HAP-1 (cell line): Measurements from ENCODE around the gene HS3ST1.

Source experiments
- DNase-seq, 2 experiments: peaks; one replicate each; pipeline ENCODE4 v3.0.0-alpha.2; 2016 to 2020; ENCODE audit warnings: low spot score in 2 of 2
- H3K27me3 ChIP-seq: fragments of 250-450 bp; sonication (Bioruptor Pico); 2 replicates; pipeline ENCODE4 v1.5.1; 2020; ENCODE audit warnings: low read depth, mild to moderate bottlenecking, moderate library complexity
- H3K36me3 ChIP-seq: fragments of 250-450 bp; sonication (Bioruptor Pico); replicated peaks from 2 replicates; pipeline ENCODE4 v1.5.1; 2020; ENCODE audit warnings: mild to moderate bottlenecking
- H3K4me1 ChIP-seq: fragments of 250-450 bp; sonication (Bioruptor Pico); 2 replicates; pipeline ENCODE4 v1.5.1; 2020; ENCODE audit warnings: mild to moderate bottlenecking
- H3K4me3 ChIP-seq: fragments of 250-450 bp; sonication (Bioruptor Pico); 2 replicates; pipeline ENCODE4 v1.5.1; 2020; ENCODE audit warnings: mild to moderate bottlenecking, moderate library complexity
- H3K9me3 ChIP-seq: fragments of 250-450 bp; sonication (Bioruptor Pico); 2 replicates; pipeline ENCODE4 v1.5.1; 2020; ENCODE audit warnings: mild to moderate bottlenecking, moderate library complexity
- in situ Hi-C: fragments of 300-500 bp; cut with MboI; formaldehyde crosslinking; loops from 3 replicates; pipeline ENCODE4 v1.14.3; 2020; ENCODE audit warnings: low sequenced_read_pairs, inconsistent platforms, mixed read lengths

HS3ST1 gene

DNA sequence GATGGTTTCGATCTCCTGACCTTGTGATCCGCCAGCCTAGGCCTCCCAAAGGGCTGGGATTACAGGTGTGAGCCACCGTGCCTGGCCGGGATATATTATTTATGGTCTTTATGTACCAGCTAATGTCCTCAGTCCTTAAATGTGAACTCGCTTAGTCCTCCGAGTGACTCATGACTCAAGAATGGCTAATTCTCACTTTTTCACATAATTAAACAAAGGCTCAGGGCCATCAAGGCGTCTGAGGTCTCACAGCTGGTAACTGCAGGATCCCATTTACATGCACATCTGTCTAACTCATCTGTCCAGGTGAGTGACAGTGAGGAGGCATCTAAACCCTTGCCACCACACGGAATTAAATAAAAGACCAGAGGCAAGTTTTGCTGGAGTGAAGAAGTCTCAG, 73.5 kb downstream of the HS3ST1 start:
- H3K27me3 ChIP-seq, result no peaks in the 10 kb centered on the region
- H3K4me3 ChIP-seq, result no peak overlapping the region
- no peaks in the 10 kb centered on the region for H3K9me3 ChIP-seq
- no peaks in the 10 kb centered on the region for H3K4me1 ChIP-seq
- no peak for DNase-seq
- in situ Hi-C loops, result no loop called here
- H3K36me3 ChIP-seq, result no peaks in the 10 kb centered on the region

DNA sequence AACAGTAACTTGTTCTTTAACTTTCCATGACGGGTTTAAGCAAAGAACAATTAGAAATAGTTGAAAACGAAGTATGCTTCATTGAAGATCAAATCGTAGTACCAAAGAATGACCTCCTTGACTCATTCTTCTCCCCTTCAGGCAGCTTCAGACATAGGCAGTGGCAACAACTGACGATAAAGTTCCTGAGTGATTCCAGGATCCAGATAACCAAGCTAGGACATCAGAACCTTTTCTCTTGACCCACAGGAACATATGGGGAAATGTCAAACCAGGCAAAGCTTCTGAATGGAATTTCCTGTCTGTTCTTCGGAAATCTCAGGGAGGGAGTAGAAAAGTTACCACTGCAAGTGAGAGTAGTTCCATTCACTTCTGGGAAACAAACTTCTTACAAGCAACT, 74.2 kb downstream of the HS3ST1 start:
- no peak overlapping the region for H3K4me3 ChIP-seq
- H3K9me3 ChIP-seq, result no peaks in the 10 kb centered on the region
- DNase-seq, result no peak
- in situ Hi-C loops, result no loop called here
- no peaks in the 10 kb centered on the region for H3K27me3 ChIP-seq
- no peaks in the 10 kb centered on the region for H3K4me1 ChIP-seq
- H3K36me3 ChIP-seq, result no peaks in the 10 kb centered on the region

DNA sequence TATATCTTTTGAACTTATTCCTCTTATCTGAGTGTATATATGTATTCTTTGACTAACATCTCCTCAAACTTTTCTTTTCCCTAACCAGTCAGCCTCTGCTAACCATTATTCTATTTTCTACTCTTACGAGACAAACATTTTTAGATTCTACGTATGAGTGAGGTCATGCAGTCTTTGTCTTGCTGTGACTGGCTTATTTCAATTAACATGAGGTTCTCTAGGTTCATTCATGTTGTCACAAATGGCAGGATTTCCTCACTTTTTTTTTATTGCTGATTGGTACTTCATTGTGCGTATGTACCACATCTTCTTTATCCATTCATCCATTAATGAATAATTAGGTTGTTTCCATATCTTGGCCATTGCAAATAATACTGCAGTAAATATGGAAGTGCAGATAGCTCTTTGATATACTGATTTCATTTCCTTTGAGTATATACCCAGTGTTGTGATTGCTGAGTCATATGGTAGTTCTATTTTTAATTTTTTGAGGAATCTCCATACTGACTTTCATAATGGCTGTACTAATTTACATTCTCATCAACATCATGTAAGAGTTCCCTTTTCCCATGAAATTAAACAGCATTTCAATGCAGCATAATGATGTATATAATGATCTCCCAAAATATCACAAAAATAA, 80.1 kb downstream of the HS3ST1 start:
- Histone ChIP-seq H3K9me3 (no peaks in the 10 kb centered on the region), H3K36me3 (no peaks in the 10 kb centered on the region), H3K4me1 (no peaks in the 10 kb centered on the region), H3K4me3 (no peak overlapping the region), H3K27me3 (no peaks in the 10 kb centered on the region)
- in situ Hi-C loops, result no loop called here
- DNase-seq, result no peak

DNA sequence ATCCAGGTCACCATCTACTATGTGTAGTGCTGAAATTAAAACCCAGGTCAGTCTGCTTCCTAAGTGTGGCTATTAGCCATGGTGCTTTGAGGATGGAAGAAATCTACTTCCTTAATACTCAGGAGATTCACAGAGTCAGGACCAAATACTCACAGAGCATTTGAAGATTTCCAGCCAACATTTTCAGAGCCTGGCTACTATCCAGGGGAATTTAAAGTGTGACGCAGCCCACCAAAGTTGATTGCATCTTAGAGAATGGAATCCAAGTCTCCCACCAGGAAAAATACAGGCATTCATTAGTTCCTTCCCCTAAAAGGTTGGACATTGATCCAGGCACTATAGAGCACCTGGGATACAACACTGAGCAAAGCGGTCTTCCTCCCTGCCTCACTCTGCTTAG, 83.8 kb downstream of the HS3ST1 start:
- H3K9me3 ChIP-seq, result no peaks in the 10 kb centered on the region
- H3K4me3 ChIP-seq, result no peak overlapping the region
- no peaks in the 10 kb centered on the region for H3K4me1 ChIP-seq
- H3K27me3 ChIP-seq, result no peaks in the 10 kb centered on the region
- H3K36me3 ChIP-seq, result no peaks in the 10 kb centered on the region
- in situ Hi-C loops, result no loop called here
- no peak for DNase-seq

DNA sequence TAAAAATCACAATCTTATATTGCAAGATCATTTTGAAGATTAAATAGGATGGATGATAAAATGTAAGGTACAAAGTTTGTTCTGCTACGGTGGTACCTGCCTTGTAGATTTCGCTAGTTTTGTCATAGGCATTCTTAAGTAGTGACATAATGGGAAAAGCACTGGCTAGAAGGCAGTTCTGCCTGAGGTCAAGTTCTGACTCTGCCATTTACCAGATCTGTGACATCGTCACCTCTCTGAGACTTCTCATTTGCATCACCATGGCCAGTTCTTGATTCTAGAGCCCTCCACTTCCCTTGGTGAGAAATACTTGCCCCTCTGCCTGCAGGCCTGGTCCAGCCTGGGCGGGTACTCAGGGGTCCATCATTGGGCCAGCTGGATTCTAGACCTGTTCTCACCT, 85.2 kb downstream of the HS3ST1 start:
- Histone ChIP-seq H3K27me3 (no peaks in the 10 kb centered on the region), H3K36me3 (no peaks in the 10 kb centered on the region), H3K4me1 (no peaks in the 10 kb centered on the region), H3K4me3 (no peak overlapping the region), H3K9me3 (no peaks in the 10 kb centered on the region)
- in situ Hi-C loops, result no loop called here
- no peak for DNase-seq
